Esophagus squamous epithelium (tissue), 5 donors: Measurements from ENCODE around the gene PRCC. TPM values are rescaled to one million over a fixed set of nuclear protein-coding genes. Genes with fewer than 3 reads are reported as not detected.

Experiments used
- DNase-seq: peaks from one replicate; lab custom pipeline; 2025; lab: John Stamatoyannopoulos, UW
- H3K27ac ChIP-seq, 4 donors: fragments of 200-600 bp; sonication (generic); one replicate each; pipeline ENCODE4 v1.5.1; 2016 to 2019; ENCODE audit warnings: mild to moderate bottlenecking in 1 of 4
- H3K27me3 ChIP-seq, 4 donors: fragments of 200-600 bp; sonication (generic); 1 replicate in 3 of 4; 2 replicates in 1 of 4; pipeline versions ENCODE4 v1.5.1 to v1.6.0; 2017 to 2021; ENCODE audit warnings: antibody characterized with exemption in 1 of 4
- H3K36me3 ChIP-seq, 3 donors: fragments of 200-600 bp; sonication (generic); one replicate each; pipeline ENCODE4 v1.5.1; 2016 to 2019
- H3K4me1 ChIP-seq, 3 donors: fragments of 200-600 bp; sonication (generic); one replicate each; pipeline ENCODE4 v1.5.1; 2017 to 2019
- H3K4me3 ChIP-seq, 4 donors: fragments of 200-600 bp; sonication (generic); 1 replicate in 3 of 4; 2 replicates in 1 of 4; pipeline ENCODE4 v1.5.1; 2016 to 2019; ENCODE audit warnings: mild to moderate bottlenecking in 2 of 4, moderate library complexity in 1 of 4
- H3K9me3 ChIP-seq, 3 donors: fragments of 200-600 bp; sonication (generic); one replicate each; pipeline ENCODE4 v1.5.1; 2016 to 2019
- POLR2A ChIP-seq, 4 donors: fragments of 450-650 bp; IDR thresholded peaks; one replicate each; pipeline ENCODE4 v1.6.1; 2017; ENCODE audit warnings: antibody characterized with exemption in 4 of 4, mild to moderate bottlenecking in 4 of 4, moderate library complexity in 3 of 4
- WGBS, 2 donors: methylation state at CpG; one replicate each; pipeline ENCODE4 v1.1.5; 2018; 5-methylcytosine and 5-hydroxymethylcytosine counted together
- intact Hi-C: fragments of 100-400 bp; cut with DNase I; formaldehyde crosslinking; loops from one replicate; pipeline ENCODE4 v1.15.0; 2022
- total RNA-seq, 4 donors: library from RNA; depleted of rRNA; stranded (reverse); fragments of >200 nt; gene quantifications; one replicate each; pipeline ENCODE4 v1.1.0, GENCODE V29; 2016
- TF ChIP-seq, protein P1 (sequence below), 6 experiments: fragments of 450-650 bp in 4 of 6; fragments of 200-600 bp in 2 of 6; sonication (generic) in 2 of 6; IDR thresholded peaks; one replicate each; pipeline ENCODE4 v1.5.1; 2016 to 2019; ENCODE audit warnings: antibody characterized with exemption in 6 of 6, mild to moderate bottlenecking in 4 of 6, moderate library complexity in 4 of 6
- donor health status: DM: yes; HTN: yes; CAD: no.

Gene PRCC
- total RNA-seq, 4 donors from 2014 or later = 35.6 to 42.6 (median 38.3) TPM

DNA sequence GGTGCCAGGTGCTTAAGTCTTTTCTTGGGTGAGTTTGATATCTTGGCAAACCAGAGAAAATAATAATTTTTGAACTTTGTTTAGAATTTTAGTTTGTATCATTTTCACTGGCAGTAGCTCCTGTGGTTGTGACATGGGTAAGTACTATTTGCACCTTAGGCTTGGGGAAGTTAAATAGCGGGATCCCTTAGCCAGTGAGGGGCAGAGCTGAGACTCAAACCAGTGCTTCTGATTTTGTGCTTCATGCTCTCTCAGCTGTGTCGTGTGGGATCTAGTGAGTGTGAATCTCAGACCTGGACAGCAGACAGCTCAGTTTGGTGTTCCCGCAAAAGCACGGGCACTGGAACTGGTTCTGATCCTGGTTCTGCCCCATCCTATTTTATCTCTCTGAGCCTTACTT, 9.6 kb downstream of the PRCC start:
- Histone ChIP-seq H3K4me3 (no peak overlapping the region), H3K27ac (no peak overlapping the region), H3K36me3 (peaks cover 0 to 28% (median 0%) of the 10 kb centered on the region in 3 donors), H3K4me1 (peaks cover 0 to 52% (median 22%) of the 10 kb centered on the region in 3 donors), H3K9me3 (no peaks in the 10 kb centered on the region), H3K27me3 (no peaks in the 10 kb centered on the region)
- 63 to 64% methylated on average over 4 of the region's 4 CpGs for WGBS, 2 donors
- no peak for TF ChIP-seq POLR2A (IDR thresholded peaks at IDR 0.05)
- TF ChIP-seq, protein P1, sequence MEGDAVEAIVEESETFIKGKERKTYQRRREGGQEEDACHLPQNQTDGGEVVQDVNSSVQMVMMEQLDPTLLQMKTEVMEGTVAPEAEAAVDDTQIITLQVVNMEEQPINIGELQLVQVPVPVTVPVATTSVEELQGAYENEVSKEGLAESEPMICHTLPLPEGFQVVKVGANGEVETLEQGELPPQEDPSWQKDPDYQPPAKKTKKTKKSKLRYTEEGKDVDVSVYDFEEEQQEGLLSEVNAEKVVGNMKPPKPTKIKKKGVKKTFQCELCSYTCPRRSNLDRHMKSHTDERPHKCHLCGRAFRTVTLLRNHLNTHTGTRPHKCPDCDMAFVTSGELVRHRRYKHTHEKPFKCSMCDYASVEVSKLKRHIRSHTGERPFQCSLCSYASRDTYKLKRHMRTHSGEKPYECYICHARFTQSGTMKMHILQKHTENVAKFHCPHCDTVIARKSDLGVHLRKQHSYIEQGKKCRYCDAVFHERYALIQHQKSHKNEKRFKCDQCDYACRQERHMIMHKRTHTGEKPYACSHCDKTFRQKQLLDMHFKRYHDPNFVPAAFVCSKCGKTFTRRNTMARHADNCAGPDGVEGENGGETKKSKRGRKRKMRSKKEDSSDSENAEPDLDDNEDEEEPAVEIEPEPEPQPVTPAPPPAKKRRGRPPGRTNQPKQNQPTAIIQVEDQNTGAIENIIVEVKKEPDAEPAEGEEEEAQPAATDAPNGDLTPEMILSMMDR (IDR thresholded peaks at IDR 0.05) = no peak
- intact Hi-C loops = no loop called here
- DNase-seq = no peak

DNA sequence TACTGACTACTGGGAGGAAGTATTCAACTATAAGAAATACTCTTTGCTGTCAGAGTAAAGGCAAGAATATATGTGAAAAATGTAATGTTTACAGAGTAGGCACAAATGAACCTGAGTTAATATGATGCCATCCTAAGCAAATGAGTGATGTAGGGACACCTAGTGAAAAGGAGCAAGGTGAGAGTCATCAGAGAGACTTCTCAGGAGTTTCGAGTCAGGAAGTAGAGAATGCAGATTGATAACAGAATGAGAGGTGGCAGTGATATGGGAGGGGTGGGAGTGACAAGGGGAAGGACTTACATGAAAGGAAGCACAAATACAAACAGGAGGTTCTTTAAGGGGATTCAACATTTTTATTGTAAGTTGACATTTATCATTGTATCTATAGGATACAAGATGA, 10.2 kb downstream of the PRCC start:
- intact Hi-C loops = no loop called here
- 46 to 63% methylated on average over 1 of the region's 1 CpG for WGBS, 2 donors
- no peak for TF ChIP-seq POLR2A (IDR thresholded peaks at IDR 0.05)
- TF ChIP-seq, protein P1 (IDR thresholded peaks at IDR 0.05) = no peak
- H3K36me3 ChIP-seq = peaks cover 0 to 27% (median 2%) of the 10 kb centered on the region in 3 donors
- DNase-seq = no peak
- no peaks in the 10 kb centered on the region for H3K9me3 ChIP-seq
- no peak overlapping the region for H3K4me3 ChIP-seq
- H3K27ac ChIP-seq = no peak overlapping the region
- peaks cover 0 to 48% (median 21%) of the 10 kb centered on the region in 3 donors for H3K4me1 ChIP-seq
- no peaks in the 10 kb centered on the region for H3K27me3 ChIP-seq

DNA sequence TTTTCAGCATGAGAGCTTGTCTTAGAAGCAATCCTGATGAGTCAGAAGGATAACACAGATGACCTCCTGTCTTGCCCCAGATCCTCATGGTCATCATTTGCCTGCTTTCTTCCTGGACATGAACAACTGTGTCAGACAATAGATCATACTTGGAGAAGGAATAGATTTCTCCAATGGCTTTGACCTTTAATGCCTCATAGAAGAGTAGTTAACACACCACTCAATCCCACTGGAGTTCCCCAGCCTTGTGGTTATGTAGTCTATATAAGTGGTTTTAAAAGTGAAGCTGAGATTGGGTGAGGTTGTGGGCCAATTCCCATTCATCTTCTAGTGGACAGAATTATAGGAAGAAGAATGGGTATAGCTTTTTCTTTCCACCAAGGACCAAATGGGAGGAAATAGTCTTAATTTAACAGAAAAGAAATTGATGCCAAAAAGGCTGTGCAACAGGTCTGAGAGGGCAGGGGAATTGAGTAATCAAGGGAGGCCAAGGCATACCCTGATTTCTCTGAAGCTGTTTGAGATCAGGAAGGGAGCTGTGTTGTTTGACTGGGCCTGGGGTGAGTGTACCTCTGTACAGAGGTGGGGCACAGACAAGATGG, 14.4 kb downstream of the PRCC start:
- intact Hi-C loops = no loop called here
- peaks cover 0 to 67% (median 20%) of the 10 kb centered on the region in 3 donors for H3K36me3 ChIP-seq
- H3K4me1 ChIP-seq = peaks cover 0 to 22% (median 14%) of the 10 kb centered on the region in 3 donors
- no peak overlapping the region for H3K27ac ChIP-seq
- no peaks in the 10 kb centered on the region for H3K27me3 ChIP-seq
- H3K4me3 ChIP-seq = no peak overlapping the region
- DNase-seq = no peak
- TF ChIP-seq, protein P1 (IDR thresholded peaks at IDR 0.05) = no peak
- TF ChIP-seq POLR2A (IDR thresholded peaks at IDR 0.05) = no peak
- no peaks in the 10 kb centered on the region for H3K9me3 ChIP-seq

GRCh38 chr1:156785458-156785857, 18.1 kb downstream of the PRCC start:
- no peaks in the 10 kb centered on the region for H3K27me3 ChIP-seq
- intact Hi-C loops = no loop called here
- WGBS, 2 donors = 87 to 88% methylated on average over 6 of the region's 6 CpGs
- no peak for DNase-seq
- H3K4me3 ChIP-seq = no peak overlapping the region
- TF ChIP-seq, protein P1 (IDR thresholded peaks at IDR 0.05) = no peak
- no peak for TF ChIP-seq POLR2A (IDR thresholded peaks at IDR 0.05)
- no peak overlapping the region for H3K27ac ChIP-seq
- peaks cover 0 to 99% (median 24%) of the 10 kb centered on the region in 3 donors for H3K36me3 ChIP-seq
- peaks cover 0 to 13% (median 8%) of the 10 kb centered on the region in 3 donors for H3K4me1 ChIP-seq
- H3K9me3 ChIP-seq = no peaks in the 10 kb centered on the region

- Histone ChIP-seq H3K9me3 (no peaks in the 10 kb centered on the region), H3K27me3 (no peaks in the 10 kb centered on the region), H3K4me3 (no peak overlapping the region), H3K4me1 (peaks cover 0 to 6% (median 5%) of the 10 kb centered on the region in 3 donors), H3K36me3 (peaks cover 8 to 99% (median 32%) of the 10 kb centered on the region in 3 donors), H3K27ac (no peak overlapping the region)
- TF ChIP-seq POLR2A (IDR thresholded peaks at IDR 0.05) = no peak
- TF ChIP-seq, protein P1 (IDR thresholded peaks at IDR 0.05) = no peak
- 60 to 97% methylated on average over 5 to 6 of the region's 10 CpGs for WGBS, 2 donors
- no peak for DNase-seq
- intact Hi-C loops = no loop called here
Measured at GRCh38 chr1:156786640-156787039, 19.3 kb downstream of the PRCC start.
